ENCODE data around the gene TMA7. TPM values are rescaled to one million over a fixed set of nuclear protein-coding genes. Genes with fewer than 3 reads are reported as not detected.
A peak's percentile ranks its signal among the peaks of the same experiment; 100 is the strongest.

Gene TMA7
- total and polyA plus RNA-seq, 2 of the 13 experiments (the other 11 are each of a cell fraction or from before 2014, with no cell fraction given) = 100 to 486 TPM

- TF ChIP-seq AKNA (CRISPR knock-in tag; IDR thresholded peaks at IDR 0.05; ENCODE audit: borderline replicate concordance) = no peak
- TF ChIP-seq ARID3A (IDR thresholded peaks at IDR 0.05; ENCODE audit: low read depth, low read length) = peak; percentile 64
- TF ChIP-seq MIXL1 (CRISPR knock-in tag; IDR thresholded peaks at IDR 0.05) = peak; percentile 83; the same call in 1 of the 2 replicates
- TF ChIP-seq ZNF607 (CRISPR knock-in tag; IDR thresholded peaks at IDR 0.05; ENCODE audit: borderline replicate concordance) = no peak
- TF ChIP-seq ZBTB10 (CRISPR knock-in tag; IDR thresholded peaks at IDR 0.05; ENCODE audit: borderline replicate concordance) = no peak
- TF ChIP-seq FOXA3 (CRISPR knock-in tag; IDR thresholded peaks at IDR 0.05) = peak; percentile 56
- TF ChIP-seq BRD4 (CRISPR knock-in tag; IDR thresholded peaks at IDR 0.05) = no peak
- TF ChIP-seq HMG20B (CRISPR knock-in tag; conservative IDR thresholded peaks at IDR 0.05) = no peak
- TF ChIP-seq ETV5 (CRISPR knock-in tag; IDR thresholded peaks at IDR 0.05; ENCODE audit: borderline replicate concordance) = peak; percentile 71; the same call in 1 of the 2 replicates
- 0 out of 2 replicates have a peak, but pooled peaks have one; percentile 60 for TF ChIP-seq ZMAT3 (CRISPR knock-in tag; conservative IDR thresholded peaks at IDR 0.05)
- TF ChIP-seq KLF6 (CRISPR knock-in tag; IDR thresholded peaks at IDR 0.05) = no peak
- TF ChIP-seq SP1 (IDR thresholded peaks at IDR 0.05) = no peak
- no peak for TF ChIP-seq SP1 (CRISPR knock-in tag; IDR thresholded peaks at IDR 0.05)
- no peak for TF ChIP-seq ZNF20 (CRISPR knock-in tag; IDR thresholded peaks at IDR 0.05)
- no peak for TF ChIP-seq ZNF513 (CRISPR knock-in tag; conservative IDR thresholded peaks at IDR 0.05)
- no peak for TF ChIP-seq TERF1 (CRISPR knock-in tag; IDR thresholded peaks at IDR 0.05)
Observed at GRCh38 chr3:48465531-48466378, 25.7 kb downstream of the TMA7 start (continued).
